Activated CD4-positive, alpha-beta T cell treated with anti-CD3 and anti-CD28 coated beads for 48 hours (primary cell): Measurements from ENCODE around the gene GRIA1.
"Not testable (repeated sequence)": the region's sequence is repeated elsewhere in the genome, so short reads cannot be mapped to it uniquely, and the experiment has no call there.

Source experiments
- DNase-seq: peaks from one replicate; pipeline ENCODE4 v3.0.0-alpha.2; 2020

The GRIA1 gene

DNA sequence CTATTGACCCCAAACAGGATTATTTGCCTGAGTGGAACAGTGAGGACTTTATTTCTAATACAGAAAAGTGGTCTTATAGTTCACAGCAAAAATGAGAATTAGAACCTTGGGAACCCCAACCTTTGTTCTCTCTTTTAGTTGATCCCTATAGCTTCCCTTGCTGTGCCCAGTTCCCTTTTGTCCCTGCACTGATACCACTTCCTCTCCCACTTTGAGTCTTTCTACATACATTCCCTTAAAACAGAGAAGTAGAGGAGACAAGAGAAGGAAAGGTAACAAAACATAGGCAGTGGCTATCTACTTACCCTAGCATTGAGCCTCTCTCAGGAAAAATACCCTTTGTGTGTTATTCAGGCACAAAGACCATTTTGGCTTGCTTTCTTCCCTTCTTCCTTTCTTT lies 301.8 kb downstream of the GRIA1 start:
- no peak for DNase-seq

DNA sequence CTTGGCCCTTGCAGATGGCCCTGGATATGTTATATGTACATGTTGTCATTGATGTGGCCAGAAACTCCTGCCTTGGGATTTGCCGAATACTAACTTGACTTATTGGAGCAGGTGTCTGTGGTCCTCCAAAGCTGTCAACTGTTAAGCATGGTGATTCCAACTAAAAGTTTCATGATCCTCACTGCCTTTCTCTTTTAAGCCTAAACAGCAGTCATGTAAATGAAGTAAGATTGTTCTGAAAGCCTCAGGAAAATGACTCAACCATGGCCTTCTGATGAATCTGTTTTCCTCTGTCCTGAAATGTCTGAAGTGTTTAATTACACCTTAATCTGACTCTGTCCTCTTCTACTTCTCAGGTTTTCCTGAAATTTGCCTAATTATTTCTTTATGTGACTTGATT lies 303.2 kb downstream of the GRIA1 start:
- DNase-seq = no peak

DNA sequence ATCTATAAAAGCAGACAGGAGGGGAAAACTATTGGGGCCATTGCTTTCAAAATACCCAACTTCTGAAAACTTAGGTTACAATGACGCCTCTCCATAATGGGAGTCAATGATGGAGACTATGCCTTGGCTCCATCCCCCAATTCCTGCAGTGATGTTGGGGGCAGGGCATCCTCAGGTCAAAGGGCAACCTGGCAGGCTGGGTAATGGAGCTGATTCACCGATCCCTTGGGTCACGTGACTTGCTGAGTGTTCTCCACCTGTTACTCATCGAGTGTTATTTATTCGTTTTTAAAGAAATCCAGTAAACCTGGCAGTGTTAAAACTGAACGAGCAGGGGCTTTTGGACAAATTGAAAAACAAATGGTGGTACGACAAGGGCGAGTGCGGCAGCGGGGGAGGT lies 303.9 kb downstream of the GRIA1 start:
- DNase-seq = no peak

DNA sequence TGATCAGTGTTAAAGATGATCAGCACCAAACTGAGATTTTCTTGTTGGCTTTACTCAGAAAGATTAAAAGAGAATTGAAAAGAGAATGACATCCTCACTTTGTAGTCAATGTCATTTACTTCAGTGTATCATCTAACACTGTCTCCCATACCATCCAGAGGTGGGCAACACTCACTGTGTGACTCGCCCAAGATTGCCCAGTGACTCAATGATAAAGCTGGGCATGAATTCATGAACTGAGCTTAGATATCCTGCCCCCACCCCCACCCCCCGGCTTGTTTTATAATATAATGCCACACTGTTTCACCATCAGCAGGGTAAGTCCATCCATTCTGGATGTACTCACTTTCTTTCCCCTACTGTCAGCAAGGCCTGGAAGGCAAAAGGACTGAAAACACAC lies 306.1 kb downstream of the GRIA1 start:
- no peak for DNase-seq

DNA sequence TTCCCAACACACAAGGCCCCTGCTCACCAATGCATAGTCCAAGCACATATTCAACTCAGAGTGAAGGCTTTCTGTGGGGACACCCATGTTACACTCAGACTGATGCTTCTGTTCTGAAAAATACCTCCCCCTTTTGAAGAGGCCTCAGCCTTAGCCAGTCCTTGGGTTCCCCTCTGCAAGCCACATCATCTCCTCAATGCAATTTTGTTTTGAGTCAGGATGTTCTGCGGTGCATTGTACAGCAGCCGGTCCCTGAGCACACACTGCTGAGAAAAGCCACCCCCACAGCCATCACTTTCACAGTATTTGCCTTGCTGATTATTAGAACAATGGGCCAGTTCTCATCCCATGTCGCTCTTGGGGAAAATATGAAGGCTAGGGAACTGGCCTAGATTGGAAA lies 307.0 kb downstream of the GRIA1 start:
- DNase-seq = no peak

DNA sequence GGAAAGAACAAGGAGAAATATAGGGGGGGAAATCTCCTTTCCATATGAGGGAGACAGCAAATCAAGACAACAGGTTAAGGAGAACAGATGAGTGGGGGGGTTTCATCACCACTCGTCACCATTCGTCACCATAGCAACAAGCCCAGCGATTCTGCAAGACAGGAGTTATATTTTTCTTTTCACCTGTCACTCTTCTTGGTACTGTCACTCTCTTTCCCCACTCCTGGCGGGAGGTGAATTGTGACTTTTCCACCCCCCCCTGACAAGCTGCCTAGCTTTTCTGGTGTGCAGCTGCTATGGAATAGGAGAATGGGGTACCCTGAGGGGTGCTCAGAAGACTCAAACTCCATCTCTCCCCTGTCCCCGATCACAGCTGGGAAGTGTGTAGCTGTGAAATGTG lies 308.4 kb downstream of the GRIA1 start:
- DNase-seq = no peak

DNA sequence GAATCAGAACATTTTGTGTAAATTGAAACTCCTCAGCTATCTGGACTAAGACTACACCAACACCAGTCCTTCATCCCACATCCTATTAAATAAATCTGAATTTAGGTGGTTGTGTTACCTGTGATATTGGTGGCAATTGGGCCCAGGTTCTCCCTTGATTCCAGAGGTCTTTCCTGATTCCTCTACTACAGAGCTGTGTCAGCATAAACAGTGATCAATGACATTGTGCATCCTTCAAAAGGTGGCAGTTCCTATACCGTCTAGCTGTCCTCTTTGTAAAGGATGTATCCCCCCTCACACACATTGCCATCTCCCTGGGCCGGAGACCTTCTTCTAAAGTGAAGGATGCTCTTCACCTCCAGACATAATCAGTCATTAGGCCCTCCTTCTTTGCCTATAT lies 309.0 kb downstream of the GRIA1 start:
- DNase-seq = no peak

DNA sequence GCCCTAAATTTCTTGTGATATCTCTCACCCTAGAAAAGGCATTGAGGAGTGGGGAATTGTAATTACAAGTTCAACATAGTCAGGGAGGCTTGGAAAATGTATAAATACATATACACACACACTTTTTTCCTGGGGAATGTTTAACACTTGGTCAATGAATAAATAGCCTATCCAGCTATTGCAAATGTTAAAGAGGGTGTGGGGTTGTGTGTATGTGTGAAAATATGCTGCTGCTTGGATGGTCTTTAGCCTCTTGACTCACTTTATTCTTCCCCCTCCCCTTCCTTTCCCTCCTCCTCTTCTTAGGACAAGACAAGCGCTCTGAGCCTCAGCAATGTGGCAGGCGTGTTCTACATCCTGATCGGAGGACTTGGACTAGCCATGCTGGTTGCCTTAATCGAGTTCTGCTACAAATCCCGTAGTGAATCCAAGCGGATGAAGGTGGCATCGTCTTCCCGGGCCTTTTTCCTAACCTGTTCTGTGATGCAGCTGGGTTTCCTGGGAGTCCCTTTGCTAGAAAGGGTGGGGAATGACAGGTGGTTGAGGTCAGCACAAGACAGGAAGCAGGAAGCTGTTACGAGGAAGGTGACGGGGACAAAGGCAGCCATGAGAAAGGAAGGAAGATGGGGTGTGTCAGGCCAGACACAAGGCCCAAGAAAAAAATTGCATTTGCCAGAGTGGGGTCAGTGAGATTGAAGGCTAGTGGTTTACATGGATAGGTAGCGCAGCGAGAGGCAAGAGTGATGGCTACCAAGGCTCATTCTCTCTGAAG lies 311.8 kb downstream of the GRIA1 start:
- DNase-seq = no peak

DNA sequence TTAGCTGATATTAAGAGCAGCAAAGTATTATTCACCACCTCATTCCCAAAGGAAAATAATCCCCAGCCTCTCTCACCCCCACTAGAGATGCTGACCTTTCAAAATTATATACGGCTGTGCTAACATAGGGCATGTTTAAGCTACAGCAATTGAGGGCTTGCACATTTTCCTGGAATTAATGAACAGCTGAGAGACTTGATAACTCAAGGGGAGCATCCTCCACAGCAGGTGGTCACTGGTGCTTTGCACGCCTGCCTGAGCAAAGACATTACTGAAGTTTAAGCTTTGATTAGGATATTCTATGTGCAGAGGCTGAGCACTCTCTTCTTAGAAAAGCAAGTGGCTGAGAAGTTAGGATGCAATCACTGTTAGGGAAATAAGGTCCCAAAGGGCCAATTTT lies 317.3 kb downstream of the GRIA1 start:
- no peak for DNase-seq

DNA sequence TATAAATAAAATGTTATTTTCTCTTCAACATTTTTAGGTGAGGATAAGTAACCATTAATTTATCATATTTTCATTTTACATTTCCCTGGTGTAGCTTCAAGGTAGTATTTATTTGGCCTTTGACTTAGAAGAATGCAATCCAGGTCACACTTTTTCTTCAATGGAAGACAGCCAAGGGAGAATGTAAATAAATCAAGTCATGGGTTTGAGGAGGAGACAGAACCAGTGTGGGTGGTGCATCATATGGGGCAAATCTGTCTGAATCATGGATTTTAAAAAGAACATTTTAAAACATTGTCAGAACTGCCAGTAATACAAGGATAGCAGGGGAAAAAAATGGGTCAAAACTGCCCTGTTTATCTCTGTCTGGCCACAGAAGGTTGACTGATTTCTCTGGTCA lies 318.7 kb downstream of the GRIA1 start:
- no peak for DNase-seq

DNA sequence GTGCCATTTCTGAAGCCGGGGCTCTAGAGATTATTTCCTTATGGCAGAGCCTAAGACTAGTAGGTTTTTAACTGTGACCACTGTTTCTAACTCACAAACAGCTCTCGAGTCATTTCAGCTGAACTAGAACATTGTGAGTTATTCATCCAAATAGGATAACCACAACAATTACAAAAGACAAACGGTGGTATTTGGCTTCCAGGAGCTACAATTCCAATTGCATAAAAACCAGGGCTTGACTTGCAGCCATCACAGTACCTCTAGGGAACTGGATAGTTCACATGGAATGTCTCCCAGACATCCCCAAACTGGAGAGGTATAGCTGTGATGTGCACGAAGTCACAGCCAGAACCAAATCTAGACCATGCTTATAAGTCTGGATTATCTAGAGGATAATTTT lies 323.4 kb downstream of the GRIA1 start:
- DNase-seq = no peak

DNA sequence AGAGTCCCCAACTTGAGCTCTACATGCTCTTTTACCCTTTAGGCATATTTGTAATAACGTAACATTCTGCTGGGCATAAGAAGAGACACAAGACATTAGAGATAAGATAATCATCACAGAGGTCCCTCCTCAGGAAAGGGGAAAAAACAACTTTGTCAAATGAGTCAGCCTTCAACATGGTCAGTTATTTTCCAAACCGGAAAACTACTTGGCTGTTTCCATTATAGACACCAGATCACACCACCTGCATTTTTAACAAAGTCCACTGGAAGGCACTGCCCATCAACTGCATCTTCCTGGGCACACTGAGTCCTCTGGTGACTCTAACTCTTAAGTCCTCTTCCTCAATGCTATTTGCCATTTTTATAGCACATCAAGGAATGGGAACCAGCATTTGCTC lies 326.4 kb downstream of the GRIA1 start:
- DNase-seq = no peak

DNA sequence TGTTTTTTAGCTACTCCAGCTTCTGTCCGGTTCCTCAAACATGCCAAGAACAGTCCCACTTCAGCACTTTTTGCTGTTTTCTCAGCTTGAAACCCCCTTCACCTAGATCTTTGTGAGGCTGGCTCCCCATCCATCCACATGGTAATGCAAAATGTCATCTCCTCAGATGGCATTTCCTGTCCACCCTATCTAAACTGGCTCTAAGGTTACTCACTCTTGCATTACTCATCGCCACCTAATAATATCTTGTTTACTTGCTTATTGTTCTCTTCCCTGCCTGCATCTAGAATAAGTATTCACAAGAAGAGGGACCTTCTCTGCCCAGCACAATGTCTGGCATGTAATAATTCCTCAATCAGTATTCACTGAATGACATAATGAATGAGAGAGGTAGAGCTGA lies 328.2 kb downstream of the GRIA1 start:
- no peak for DNase-seq

DNA sequence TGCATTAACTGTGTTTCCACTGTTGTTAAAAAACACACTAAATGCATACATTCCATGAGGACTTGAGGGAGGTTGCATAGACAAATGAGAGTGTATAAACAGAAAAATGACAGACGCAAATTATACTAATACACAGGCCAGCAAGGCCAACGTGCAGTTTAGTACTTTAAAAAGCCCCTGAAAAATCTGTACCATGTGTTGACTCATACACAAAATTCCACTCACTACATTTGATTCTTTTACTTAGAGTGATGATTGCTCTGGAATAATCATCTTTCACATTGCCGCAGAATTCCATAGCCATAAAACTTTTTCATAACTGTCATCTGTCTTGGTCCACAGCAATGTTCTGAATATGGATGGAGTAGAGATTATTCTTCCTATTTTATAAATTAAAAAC lies 332.6 kb downstream of the GRIA1 start:
- no peak for DNase-seq

DNA sequence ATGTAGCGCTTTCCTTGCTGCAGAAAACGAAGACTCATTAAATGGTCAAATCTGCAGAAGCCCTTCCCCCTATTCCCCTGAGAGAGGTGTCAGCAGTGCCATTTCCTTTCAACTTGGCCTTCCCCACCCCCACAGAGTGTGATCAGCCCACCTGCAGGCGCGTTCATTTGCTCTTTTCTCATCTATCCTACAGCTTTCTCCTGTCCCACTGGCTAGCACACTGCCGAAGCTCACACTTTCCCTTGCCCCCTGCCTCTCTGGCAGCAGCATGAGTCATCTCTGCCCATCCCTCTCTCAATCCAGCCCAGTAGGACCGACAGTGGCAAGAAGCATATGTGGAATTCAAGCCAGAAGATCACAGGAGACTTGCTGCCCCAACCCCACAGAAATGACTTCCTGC lies 334.4 kb downstream of the GRIA1 start:
- no peak for DNase-seq

DNA sequence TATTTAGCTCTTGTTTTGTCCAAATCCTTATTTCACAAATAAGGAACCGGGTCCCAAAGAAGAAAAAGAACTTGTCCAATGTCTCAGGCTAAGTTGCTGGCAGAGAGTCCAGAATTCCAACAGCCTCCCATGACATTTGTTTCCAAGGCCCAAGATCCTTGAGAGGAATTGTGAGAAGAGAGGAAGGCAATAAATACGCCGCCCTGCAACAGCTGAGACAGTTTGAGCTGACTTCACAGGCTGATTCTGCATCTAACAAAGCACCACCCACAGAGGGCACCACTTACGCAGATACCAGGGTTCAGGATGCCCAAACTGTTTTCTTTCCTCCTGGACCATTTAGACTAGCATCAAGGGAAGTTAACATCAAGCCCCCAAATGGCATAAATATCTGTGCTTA lies 336.9 kb downstream of the GRIA1 start:
- no peak for DNase-seq

DNA sequence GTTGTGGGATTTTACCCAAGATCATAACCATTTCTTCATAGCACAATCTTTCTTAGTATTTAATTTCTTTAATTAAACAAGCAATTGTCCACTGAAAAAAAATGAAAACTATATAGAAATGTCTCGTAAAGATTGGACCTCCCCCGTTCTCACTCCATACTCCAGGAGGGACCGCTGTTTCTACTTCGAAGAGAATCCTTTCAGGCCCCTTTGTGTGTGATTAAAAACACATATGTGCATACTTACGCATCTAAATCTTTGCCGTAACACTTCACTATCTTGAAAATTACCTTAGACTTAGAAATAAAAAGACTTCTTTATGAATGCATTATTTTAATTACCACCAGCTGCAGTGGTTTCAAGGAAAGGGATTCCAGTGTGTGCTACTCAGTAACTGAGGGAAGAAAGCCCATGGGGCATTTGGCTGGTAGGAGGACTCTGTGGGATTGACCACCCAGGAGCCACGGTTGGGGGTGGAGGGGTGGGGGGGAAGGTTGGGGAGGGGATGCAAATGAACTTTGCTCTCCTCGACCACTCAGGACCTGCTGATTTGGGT lies 339.1 kb downstream of the GRIA1 start:
- no peak for DNase-seq

DNA sequence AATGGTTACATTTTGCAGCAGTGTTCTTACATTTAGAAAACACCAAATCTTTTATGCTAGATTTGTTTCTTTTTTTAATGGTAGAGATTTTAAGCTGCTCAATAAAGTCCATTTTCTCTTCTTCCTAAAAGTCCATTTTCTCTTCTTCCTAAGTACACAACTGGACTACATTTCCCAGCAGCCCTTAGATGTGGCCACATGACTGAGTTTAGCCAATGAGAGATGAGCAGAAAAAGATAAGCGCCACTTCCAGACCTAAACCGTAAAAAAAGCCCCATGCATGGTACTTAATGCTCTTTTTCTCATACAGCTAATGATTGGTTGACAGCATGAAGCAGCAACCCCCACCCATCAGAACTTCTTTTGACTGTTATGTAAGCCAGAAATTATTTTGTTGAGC lies 341.5 kb downstream of the GRIA1 start:
- DNase-seq = no peak

DNA sequence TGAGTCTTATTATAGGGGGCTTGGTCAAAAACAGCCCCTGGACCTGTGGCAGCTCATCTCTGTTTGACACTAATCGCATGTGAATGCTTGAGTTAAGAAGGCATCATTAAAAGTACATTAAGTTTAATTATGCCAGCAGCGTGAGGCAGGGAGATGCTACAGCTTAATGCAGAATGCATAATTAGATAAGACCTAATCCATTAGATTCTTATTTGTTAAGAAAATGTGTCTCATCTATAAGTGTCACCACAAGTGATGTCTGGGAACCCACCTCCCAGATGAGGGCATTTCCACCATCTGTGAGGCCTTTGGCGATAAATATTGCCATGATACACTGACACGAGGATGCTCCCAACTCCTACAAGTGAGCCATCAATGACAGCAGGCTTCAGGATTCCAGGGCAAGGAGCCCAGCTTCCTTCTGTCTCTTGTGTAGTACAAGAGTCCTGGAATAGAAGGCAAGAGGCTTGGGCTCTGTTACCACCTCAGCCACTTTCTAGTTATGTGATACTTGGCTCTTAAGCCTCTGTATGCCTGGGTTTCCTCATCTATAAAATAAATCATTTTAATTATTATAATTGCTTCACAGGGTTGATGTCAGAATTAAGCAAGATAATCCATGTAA lies 345.5 kb downstream of the GRIA1 start:
- DNase-seq = no peak

DNA sequence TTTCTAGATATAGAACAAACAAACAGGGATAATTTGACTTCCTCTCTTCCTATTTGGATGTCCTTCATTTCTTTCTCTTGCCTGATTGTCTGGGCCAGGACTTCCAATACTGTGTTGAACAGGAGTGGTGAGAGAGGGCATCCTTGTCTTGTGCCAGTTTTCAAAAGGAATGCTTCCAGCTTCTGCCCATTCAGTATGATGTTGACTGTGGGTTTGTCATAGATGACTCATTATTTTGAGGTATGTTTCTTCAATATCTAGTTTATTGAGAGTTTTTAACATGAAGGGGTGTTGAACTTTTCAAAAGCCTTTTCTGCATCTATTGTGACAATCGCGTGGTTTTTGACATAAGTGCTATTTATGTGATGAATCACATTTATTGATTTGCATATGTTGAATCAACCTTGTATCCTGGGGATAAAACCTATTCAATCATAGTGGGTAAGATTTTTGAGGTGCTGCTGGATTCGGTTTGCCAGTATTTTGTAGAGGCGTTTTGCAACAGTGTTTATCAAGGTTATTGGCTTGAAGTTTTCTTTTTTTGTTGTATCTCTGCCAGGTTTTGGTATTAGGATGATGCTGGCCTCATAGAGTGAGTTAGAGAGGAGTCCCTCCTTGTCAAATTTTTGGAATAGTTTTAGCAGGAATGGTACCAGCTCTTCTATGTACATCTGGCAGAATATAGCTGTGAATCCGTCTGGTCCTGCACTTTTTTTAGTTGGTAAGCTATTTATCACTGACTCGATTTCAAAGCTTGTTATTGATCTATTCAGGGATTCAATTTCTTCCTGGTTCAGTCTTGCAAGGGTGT lies 359.0 kb downstream of the GRIA1 start:
- not testable (repeated sequence) for DNase-seq

DNA sequence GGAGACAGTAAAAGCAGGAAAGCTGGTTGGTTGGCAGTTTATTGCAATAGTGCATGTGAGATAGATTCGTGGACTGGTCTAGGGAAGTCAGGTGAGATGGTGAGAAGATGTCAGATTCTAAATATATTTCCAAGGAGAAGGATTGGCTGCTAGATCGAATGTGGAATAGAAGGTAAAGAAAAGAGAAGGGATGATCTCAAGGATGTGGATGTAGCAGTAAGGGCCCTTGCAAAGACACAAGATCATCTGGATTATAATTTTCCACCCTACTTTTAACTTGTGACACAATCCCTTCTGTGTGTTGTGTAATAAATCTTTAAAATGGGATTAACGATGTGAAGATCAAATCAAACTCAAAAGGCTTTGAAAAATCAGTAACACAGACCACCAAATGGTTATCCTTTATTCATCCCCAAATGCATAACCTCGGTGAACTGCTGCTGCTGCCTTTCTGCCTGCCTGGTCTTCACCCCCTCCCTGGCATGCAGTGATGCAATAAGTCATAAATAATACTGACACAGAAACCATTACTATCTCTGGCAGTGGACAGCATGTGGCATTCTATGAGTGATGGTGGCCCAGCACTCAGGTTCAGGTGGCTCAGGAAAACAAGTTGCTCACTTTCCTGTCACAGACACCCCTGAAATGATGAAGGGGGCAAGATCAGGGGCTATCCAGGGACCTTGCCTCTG lies 369.9 kb downstream of the GRIA1 start:
- no peak for DNase-seq

DNA sequence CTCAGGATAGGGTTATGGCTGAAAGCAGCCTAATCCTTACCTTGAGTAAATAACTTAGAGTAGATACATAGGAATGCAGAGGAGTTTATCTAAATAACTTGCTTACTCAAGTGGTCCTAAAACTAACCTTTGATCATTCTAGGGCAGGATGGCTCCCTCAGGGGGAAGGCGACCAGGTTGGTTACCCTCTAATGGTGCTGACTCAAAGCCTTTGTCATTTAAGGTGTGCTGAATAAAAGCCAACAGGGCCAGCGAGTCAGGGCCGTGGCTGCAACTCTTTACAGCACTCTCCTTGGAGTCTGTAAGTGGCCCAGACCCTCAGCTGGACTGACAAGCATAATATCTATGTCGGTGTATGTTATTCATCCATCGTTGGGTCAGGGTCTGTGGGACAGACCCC lies 372.4 kb downstream of the GRIA1 start:
- not testable (repeated sequence) for DNase-seq
